Activated CD4-positive, CD25-positive, alpha-beta regulatory T cell treated with anti-CD3 and anti-CD28 coated beads, Interleukin-2, amount 50 U/mL, for 16 hours (primary cell): ENCODE measurements around the gene DDIAS.
"Not testable (repeated sequence)": the region's sequence is repeated elsewhere in the genome, so short reads cannot be mapped to it uniquely, and the experiment has no call there.

ENCODE experiments used
- DNase-seq: peaks from one replicate; pipeline ENCODE4 v3.0.0-alpha.2; 2020; ENCODE audit warnings: low read depth, low spot score

Gene DDIAS

DNA sequence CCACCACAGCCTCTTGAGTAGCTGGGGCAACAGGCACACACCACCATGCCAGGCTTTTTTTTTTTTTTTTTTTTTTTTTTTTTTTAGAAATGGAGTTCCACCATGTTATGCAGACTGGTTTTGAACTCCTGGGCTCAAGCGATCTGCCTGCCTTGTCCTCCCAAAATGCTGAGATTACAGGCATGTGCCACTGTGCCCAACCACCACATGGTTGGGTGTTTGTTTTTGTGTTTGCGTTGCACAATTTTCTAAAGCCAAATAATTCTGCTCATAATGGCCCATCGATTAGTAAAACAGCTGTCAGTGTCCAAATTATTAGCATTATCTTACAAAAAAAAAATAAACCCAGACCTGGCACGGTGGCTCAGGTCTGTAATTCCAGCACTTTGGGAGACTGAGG lies 65.8 kb downstream of the DDIAS start:
- DNase-seq = no peak

DNA sequence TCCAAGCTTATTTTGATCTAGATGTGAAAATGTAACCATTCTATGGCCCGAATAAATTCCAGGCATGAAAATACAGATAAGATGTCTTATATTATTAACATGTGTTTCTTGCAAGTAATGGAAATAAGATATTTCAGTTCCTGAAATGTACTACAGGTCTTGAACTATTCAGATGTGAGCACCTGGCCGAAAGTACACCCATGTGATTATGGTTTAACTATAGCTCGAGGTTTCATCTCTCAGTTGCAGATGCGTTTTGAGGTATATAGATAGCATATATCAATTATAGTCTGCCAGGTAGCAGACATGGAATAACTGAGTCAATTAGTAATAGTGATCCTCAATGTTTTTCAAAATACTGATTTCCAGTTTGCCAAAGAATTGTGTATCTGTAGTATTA lies 68.3 kb downstream of the DDIAS start:
- no peak for DNase-seq

- not testable (repeated sequence) for DNase-seq
Measured at GRCh38 chr11:82970507-82971083, 69.1 kb downstream of the DDIAS start.

- not testable (repeated sequence) for DNase-seq
Measured at GRCh38 chr11:82971519-82971946, 70.0 kb downstream of the DDIAS start.

GRCh38 chr11:82972103-82972502 lies 70.6 kb downstream of the DDIAS start:
- no peak for DNase-seq

GRCh38 chr11:82974135-82974534 lies 72.6 kb downstream of the DDIAS start:
- DNase-seq = no peak

DNA sequence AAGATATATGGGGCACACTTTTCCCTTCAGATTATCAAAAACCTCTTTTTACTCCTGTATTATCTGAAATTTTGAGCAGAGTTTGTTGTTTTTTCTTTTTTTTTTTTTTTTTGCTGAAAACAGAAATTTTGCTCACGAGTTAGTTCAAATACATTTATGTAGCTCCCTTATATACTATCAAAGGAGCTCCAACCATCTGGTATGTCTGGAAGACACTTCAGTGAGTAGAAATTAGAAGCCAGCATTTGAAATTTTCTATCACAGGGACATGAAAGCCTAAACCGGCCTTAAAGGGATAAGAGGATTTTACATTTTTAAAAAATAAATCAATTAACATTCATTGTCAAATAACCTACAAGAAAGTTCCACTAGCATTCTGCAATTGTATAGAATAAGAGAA lies 73.3 kb downstream of the DDIAS start:
- DNase-seq = no peak

- DNase-seq = no peak
Measured at GRCh38 chr11:82975882-82976281, 74.3 kb downstream of the DDIAS start.

DNA sequence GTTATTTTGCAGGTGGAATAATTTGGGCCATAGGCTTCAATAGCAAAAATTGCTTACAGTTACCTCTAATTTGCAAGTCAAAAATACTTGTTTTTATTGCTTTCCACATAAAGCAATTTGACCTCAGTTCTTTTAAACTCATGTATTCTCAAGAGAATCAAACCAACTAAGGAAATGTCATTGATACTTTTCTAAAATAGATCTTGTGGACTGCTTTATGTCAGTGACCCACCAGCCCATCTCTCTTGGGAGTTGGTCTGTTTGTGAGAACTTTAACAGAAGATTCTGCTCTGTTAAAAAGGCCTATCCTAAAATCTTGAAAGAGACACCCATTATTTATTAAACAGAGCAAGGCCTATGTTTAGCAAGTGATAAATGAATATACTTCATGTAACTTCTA lies 75.2 kb downstream of the DDIAS start:
- no peak for DNase-seq

DNA sequence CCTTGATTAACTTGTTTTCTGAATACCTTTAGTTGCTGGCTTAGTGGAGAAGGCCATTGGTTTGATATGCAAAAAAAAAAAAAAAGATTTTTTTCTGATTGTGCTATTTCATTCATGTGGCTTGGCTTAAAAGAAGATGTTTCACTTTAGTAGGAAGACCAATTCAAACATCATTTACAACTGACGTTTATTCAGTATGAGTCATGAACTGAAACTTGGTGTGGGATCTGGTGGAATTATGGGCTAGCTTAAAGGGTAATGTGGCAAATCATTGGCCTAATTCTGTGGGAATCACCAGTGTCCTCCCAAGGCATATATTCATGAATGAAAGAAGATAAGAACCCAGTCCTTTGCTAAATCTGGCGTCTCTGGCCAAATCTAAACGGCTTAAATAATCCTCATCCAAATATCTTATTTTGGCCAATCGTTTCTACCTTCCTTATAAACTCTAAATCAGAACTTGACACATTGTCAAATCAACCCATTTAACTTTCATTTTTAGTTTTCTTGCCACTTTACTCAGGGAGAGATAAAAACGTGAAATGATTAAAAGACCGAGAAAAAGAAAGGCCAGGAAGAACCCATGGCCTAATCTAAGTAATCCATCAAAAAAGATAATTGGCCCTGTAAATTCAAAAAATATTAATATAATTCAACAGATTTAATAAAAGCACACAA lies 77.0 kb downstream of the DDIAS start:
- no peak for DNase-seq

GRCh38 chr11:82979824-82980223 lies 78.3 kb downstream of the DDIAS start:
- DNase-seq = no peak

DNA sequence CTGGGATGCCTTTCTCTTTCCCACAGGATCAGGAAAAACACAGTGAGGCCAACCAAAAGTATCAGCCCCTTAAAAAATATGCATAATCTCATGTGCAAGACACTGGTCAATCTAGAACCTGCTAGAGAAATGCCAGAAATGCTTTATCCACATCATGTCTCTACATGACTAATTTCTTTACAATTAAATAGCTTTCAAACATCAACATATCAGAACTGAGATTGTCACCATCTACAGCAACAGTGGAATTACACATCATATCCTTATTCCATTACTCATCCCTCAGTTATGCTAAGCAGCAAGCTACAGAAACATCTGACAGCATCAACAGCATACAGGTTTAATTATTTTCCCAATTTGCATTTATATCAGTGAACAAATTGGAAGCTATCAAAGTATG lies 78.8 kb downstream of the DDIAS start:
- no peak for DNase-seq

GRCh38 chr11:82980947-82981346 lies 79.4 kb downstream of the DDIAS start:
- no peak for DNase-seq

DNA sequence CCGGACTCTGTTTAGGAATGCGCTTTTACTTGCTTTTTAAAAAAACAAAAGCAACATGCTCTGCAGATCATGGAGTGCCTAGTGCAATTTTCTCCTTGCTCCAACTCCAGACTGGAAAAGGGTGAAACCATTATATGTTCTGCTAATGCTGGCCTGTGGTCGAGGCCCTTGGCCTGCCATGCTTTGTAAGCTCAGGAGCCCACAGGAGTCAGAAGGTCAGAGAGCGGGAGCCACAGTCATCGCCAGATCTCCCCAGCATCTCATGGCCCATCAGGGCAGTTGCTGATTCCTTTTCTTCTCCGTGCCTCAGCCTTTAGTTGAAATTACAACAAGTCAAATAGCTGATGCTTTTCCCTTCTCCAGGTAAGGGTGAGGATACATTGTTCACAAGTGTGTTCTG lies 80.3 kb downstream of the DDIAS start:
- no peak for DNase-seq
